Measurements from ENCODE around the gene RGS18.
"Not testable (repeated sequence)": the region's sequence is repeated elsewhere in the genome, so short reads cannot be mapped to it uniquely, and the experiment has no call there.

The RGS18 gene, protein sequence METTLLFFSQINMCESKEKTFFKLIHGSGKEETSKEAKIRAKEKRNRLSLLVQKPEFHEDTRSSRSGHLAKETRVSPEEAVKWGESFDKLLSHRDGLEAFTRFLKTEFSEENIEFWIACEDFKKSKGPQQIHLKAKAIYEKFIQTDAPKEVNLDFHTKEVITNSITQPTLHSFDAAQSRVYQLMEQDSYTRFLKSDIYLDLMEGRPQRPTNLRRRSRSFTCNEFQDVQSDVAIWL

GRCh38 chr1:192158181-192158580, at the start of gene RGS18:
RGS18 (plus strand) TSS chr1:192158462; CDS start chr1:192158638, 176 bp downstream.
- DNase-seq = no peak

- DNase-seq = no peak
Measured at GRCh38 chr1:192109576-192109975, 48.7 kb upstream of the RGS18 start.

DNA sequence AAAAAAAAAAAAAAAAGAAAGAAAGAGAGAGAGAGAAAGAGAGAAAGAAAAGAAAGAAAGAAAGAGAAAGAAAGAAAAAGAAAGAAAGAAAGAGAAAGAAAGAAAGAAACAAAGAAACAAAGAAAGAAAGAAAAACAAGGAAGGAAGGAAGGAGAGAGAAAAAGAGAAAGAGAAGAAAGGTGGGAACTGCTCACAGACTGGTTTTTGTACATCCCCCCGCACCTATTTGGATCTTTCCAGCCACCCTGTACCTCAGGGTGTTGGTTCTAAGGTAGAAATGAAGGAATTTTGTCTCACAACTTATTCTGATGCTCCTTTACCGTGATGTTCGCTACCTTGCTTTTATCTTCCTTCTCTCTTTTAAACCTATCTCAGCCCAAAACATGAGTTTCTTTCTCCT, 43.3 kb upstream of the RGS18 start:
- no peak for DNase-seq

GRCh38 chr1:192118881-192119405, 39.3 kb upstream of the RGS18 start:
- DNase-seq = no peak

GRCh38 chr1:192119701-192120100, 38.6 kb upstream of the RGS18 start:
- no peak for DNase-seq

DNA sequence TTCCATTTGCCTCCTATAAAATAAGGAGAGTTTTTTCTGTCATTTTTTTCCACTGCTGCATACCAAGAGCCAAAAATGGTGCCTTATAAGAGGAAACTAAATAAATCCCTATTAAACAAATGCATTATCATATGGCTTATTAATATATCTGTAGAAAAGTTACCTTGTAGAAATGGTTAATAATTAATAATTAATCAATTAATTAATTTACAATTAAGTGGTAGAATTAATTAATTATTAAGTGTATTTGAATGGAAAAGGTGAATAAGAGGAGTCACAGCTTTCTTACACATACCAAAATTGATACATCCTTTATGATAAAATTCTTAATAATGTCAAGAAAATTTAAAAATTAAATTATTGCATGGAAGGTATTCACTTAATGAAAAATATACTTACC, 35.6 kb upstream of the RGS18 start:
- no peak for DNase-seq

DNA sequence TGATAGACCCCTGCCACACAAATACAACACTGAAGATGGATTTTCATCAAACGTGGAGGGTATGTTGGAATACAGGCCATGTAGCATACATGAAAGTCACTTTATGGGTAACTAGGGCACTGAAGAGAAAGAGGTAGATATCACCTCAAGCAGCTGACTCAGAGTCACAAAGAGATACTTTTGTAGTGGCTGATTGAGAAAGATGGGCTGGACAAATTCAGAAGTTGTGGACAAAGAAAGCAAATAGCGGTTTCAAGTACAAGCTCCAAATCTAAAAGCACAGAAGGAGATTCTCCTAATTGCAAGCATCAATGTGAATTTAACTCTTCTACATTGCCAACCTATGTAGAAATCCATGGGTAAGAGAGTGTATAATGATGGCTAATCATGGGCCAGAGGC, 35.0 kb upstream of the RGS18 start:
- no peak for DNase-seq

DNA sequence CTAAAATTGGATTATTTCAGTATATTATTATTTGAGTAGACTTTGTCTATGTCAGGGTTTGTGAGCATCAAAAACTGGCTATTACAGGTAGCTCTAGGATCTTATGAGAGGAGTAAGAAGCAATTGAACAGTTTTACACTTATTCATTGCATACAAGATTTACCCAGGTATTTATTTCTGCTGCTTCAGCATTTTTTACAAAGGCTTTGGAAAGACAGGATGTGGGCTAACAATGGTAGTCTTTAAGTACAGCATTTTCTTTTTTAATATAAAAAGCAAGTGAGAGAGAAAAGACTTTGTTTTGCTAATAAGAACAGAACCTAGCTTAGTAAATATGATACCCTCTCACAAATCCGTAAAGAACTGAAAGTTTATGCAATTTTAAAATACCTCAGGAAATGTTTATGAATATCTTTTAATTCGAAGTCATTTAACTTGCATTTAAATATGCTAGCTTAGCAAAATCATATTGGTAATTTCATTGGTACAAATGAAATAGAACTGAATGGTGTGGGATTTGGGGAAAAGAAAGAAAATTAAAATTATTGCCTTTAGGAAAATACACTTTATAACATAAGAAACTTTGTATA, 32.1 kb upstream of the RGS18 start:
- no peak for DNase-seq

DNA sequence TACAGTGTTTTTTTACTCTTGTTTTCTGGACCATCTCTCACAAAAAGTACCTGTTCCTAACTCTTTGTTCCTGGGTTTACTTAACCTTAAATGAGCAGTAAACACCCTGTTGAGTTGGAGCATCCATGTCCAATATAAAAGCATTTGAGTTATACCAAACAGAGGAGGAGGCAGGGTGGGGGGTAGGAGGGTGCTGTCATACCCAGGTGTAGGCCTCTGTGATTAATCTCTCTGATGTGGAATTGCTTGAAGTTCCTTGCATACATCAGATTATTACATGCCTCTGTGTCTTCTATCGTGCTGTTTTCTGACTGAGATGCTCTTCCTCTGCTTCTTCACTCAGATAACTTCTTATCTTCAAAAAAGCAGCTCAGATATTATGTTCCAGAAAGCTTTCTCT, 28.1 kb upstream of the RGS18 start:
- DNase-seq = no peak

DNA sequence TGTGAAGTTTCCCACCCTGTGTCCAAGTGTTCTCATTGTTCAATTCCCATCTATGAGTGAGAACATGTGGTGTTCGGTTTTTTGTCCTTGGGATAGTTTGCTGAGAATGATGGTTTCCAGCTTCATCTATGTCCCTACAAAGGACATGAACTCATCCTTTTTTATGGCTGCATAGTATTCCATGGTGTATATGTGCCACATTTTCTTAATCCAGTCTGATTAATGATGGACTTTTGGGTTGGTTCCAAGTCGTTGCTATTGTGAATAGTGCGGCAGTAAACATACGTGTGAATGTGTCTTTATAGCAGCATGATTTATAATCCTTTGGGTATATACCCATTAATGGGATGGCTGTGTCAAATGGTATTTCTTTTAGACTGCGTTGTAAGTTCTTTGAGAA, 27.4 kb upstream of the RGS18 start:
- not testable (repeated sequence) for DNase-seq

DNA sequence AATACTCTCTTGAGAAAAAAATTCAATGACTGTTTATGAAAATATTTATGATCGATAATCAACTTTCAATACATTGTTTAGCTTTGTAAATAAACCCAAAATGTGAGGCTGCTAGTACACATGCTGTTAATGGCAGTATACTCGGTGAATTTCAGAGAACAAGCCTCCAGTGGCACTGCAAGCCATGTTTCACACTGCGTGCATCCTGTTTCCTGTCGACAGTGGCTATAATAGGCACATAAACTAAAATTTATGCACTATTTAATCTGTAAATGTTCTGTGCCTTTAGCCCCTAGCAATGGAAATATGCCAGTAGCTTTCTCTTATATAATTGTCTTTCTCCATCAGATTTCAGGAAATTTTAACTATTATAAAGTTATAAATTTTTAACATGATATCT, 26.3 kb upstream of the RGS18 start:
- DNase-seq = no peak

DNA sequence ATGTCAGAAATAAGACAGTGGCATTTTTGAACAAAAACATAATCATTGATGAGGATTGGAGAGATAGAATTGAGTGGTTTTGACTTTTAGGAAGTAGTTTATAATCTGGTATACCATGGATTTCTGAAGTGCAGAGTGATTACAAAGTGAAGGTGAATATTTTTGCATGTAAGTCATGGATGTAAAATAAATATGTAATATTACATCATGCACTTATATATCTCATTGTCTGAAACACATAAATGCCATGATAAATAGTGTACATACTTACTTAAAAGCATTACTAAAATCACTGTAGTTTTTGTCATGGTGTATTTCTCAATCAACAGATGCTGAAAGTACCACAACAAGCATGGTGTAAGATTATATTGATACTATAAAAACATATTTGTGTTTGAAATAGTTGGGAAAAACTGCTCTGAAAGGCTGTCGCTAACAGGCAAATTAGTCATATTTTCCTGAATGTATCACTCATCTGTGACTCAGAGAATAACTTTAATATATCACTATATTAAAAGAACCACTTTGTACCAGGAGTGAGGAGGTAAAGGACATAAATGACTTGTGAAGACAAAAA, 24.8 kb upstream of the RGS18 start:
- DNase-seq = no peak

GRCh38 chr1:192140382-192140781, 17.9 kb upstream of the RGS18 start:
- DNase-seq = no peak

- no peak for DNase-seq
Measured at GRCh38 chr1:192147221-192147620, 11.0 kb upstream of the RGS18 start.

DNA sequence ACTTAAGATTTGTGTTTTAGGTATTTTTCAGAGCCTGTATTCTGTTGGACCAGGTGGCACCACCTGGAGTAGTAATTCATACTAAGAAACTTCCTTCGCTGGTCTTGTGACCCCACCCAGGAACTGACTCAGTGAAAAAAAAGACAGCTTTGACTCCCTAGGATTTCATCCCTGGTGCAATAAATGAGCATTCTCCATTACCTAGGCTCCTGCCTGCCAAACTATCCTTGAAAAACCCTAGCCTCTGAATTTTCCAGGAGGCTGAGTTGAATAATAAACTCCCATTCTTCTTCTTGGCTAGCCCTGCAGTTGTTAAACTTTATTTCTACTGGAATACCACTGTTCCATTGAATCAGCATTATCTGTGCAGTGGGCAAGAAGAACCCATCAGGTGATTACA, 10.6 kb upstream of the RGS18 start:
- DNase-seq = no peak

GRCh38 chr1:192151176-192151575, 7.1 kb upstream of the RGS18 start:
- no peak for DNase-seq

GRCh38 chr1:192153276-192153675, 5.0 kb upstream of the RGS18 start:
- DNase-seq = no peak

DNA sequence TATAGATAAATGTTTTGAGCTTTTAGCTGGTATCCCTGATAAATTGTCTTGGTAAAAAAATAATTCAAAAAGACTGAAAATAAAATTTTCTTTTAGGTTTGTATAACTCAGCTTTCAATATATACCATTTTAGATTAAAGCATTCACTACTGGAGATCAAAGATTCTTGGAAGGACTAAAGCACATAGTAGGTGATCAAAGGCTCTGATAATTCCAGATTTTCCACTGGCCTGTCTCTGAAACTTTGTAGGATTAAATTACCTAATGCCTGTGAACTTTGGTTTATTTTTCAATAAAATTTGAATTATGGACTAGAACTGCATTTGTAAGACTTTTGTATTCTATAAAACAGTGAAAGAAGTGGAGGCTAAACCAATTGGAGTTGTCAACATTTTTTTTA, 1.2 kb upstream of the RGS18 start:
- no peak for DNase-seq

GRCh38 chr1:192159014-192159413, 752 bp downstream of the RGS18 start:
- no peak for DNase-seq

- DNase-seq = no peak
Measured at GRCh38 chr1:192159781-192160180, 1.5 kb downstream of the RGS18 start.

- DNase-seq = no peak
Measured at GRCh38 chr1:192160196-192160595, 1.9 kb downstream of the RGS18 start.

- DNase-seq = no peak
Measured at GRCh38 chr1:192161976-192162375, 3.7 kb downstream of the RGS18 start.

- no peak for DNase-seq
Measured at GRCh38 chr1:192162376-192162775, 4.1 kb downstream of the RGS18 start.

DNA sequence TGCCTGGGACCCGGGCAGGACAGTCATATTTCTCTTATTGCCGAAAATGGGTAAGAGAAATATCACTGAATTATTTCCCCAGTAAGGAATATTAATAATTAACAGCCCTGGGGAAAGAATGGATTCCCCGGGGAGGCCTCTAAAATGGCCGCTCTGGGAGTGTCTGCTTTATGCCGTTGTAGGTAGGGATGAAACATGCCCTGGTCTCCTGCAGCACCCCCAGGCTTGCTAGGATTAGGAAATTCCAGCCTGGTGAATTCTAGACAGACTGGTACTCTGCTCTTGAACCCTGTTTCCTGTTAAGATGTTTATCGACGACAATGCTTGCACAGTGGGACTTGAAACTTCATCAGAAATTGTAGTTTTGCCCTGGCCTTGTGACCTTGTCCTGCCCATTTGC, 6.7 kb downstream of the RGS18 start:
- not testable (repeated sequence) for DNase-seq

DNA sequence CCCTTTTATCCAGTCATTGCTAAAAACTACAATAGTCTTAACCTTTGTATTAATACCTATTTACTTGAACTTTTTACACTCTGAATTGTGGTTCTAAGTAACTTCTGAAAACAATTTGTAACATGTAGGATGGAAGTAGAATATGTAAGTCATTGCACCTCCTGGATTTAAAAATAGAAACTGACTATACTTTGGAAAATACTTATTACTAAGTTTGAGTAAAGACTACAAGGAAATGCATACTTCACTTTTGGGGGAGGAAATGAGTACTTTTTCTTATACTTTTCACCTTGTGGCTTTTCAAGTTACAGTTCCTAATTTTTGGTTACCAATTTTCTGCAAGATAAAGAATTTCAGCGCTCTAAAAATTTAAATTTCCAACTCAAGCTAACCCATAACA, 8.7 kb downstream of the RGS18 start:
- DNase-seq = no peak

Data from NCI-H446 (cell line).